Ascending aorta (tissue), 2 donors: ENCODE data around the gene FGGY. TPM values are rescaled to one million over a fixed set of nuclear protein-coding genes. Genes with fewer than 3 reads are reported as not detected.

Experiments used
- DNase-seq, 2 donors: peaks; one replicate each; pipeline ENCODE4 v3.0.0-alpha.2; 2019; ENCODE audit warnings: low spot score in 2 of 2
- H3K27ac ChIP-seq, 2 donors: fragments of 200-600 bp; sonication (generic); one replicate each; pipeline ENCODE4 v1.5.1; 2016 to 2017; ENCODE audit warnings: mild to moderate bottlenecking in 1 of 2
- H3K27me3 ChIP-seq: fragments of 200-600 bp; sonication (generic); one replicate; pipeline ENCODE4 v1.5.1; 2017
- H3K36me3 ChIP-seq, 2 donors: fragments of 200-600 bp; sonication (generic); one replicate each; pipeline ENCODE4 v1.5.1; 2016
- H3K4me1 ChIP-seq, 2 donors: fragments of 200-600 bp; sonication (generic); one replicate each; pipeline ENCODE4 v1.5.1; 2016 to 2017; ENCODE audit warnings: mild to moderate bottlenecking in 1 of 2
- H3K4me3 ChIP-seq, 2 donors: fragments of 200-600 bp; sonication (generic); one replicate each; pipeline ENCODE4 v1.5.1; 2016 to 2017; ENCODE audit warnings: mild to moderate bottlenecking in 1 of 2
- H3K9me3 ChIP-seq, 2 donors: fragments of 200-600 bp; sonication (generic); one replicate each; pipeline ENCODE4 v1.5.1; 2016
- CTCF ChIP-seq, 3 experiments: fragments of 200-600 bp in 2 of 3; fragments of 450-650 bp in 1 of 3; sonication (generic) in 2 of 3; IDR thresholded peaks; one replicate each; pipeline ENCODE4 v1.5.1; 2016 to 2019; ENCODE audit warnings: antibody characterized with exemption in 3 of 3, mild to moderate bottlenecking in 1 of 3, moderate library complexity in 1 of 3
- intact Hi-C: fragments of 100-400 bp; cut with DNase I; formaldehyde crosslinking; loops from one replicate; pipeline ENCODE4 v1.15.1; 2023
- total RNA-seq: library from RNA; depleted of rRNA; stranded (reverse); fragments of >200 nt; gene quantifications from one replicate; pipeline ENCODE4 v1.1.0, GENCODE V29; 2016

The FGGY gene
- total RNA-seq, 1 donor from 2014 or later, result 7.0 TPM

DNA sequence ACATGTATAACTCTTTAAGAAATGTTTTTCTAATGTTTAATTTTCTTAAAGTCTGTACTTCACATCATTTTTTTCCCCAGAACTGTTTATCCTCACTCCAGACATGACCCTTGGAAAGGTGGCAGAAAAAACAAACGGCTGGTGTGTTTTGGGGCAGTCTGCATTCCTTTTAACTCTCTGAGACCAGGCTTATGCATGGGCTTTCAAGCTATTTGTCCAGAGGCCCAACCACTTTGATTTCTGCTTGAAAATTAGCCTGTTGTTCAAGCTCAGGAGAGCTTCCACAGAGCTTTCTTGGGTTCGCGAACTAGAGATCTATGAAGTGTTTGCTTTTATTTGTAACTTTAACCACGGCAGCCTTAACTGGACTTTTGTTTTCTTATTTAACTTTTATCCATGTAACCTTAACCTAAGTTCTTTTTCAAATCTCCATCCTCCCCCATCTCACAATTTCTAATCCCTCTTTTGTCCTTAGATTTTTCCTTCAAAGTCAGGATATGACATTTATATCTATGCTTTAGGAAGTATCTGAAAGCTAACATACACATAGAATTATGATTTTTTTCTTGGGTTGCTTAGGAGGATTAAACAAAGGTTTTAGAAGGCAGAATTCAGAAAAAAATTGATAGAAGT is 111.8 kb downstream of the FGGY start:
- Histone ChIP-seq H3K36me3 (no peaks in the 10 kb centered on the region), H3K27ac (peak overlapping the region; percentile 70 to 72), H3K9me3 (no peaks in the 10 kb centered on the region), H3K27me3 (no peaks in the 10 kb centered on the region), H3K4me3 (no peak overlapping the region), H3K4me1 (peaks cover 6 to 26% of the 10 kb centered on the region in 2 donors)
- TF ChIP-seq CTCF (IDR thresholded peaks at IDR 0.05), result no peak
- DNase-seq, result no peak
- intact Hi-C loops, result no loop called here

DNA sequence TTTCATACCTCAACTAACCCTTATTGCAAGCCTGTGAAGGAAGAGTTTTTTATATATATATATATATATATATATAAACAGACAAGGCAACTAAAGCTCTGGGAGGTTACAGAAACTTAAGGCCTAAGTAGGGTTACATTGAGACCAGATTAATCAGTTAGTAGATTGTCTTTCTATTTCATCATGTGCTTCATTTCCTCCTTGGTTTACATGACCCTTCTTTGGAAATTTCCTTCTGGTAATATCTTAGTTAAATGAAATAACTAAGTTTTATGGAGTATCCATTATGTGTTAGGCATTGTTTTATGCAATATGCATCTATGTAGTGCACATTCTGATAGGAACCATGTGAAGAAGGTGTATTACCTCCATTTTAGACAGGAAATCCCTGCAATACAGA is 112.7 kb downstream of the FGGY start:
- Histone ChIP-seq H3K27ac (peak overlapping the region; percentile 70 to 72), H3K4me3 (no peak overlapping the region), H3K9me3 (no peaks in the 10 kb centered on the region), H3K4me1 (peaks cover 6 to 26% of the 10 kb centered on the region in 2 donors), H3K36me3 (no peaks in the 10 kb centered on the region), H3K27me3 (no peaks in the 10 kb centered on the region)
- intact Hi-C loops, result no loop called here
- DNase-seq, result no peak
- TF ChIP-seq CTCF (IDR thresholded peaks at IDR 0.05), result no peak

GRCh38 chr1:59409986-59410385 is 113.1 kb downstream of the FGGY start:
- Histone ChIP-seq H3K9me3 (no peaks in the 10 kb centered on the region), H3K4me3 (no peak overlapping the region), H3K27ac (peak overlapping the region; percentile 70 to 72), H3K36me3 (no peaks in the 10 kb centered on the region), H3K27me3 (no peaks in the 10 kb centered on the region), H3K4me1 (peaks cover 6 to 26% of the 10 kb centered on the region in 2 donors)
- intact Hi-C loops, result no loop called here
- DNase-seq, result no peak
- TF ChIP-seq CTCF (IDR thresholded peaks at IDR 0.05), result no peak

DNA sequence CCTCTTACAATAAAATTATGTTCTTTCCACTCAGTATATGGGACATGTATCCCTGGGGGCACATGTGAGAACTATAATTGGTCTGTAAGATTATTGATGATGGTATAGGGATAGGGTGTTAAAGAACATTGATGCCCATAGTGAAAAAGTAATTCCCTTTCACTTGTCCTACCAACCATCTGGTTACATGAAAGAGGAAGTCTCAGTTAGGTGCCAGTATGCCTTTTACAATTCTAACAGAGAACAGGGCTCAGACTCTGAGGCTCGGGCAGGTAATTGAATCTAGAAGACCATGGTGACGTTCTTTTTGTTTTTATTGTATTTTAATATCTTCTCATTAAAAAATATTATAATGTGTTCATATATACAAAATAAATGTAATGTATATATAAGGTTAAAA is 113.6 kb downstream of the FGGY start:
- peaks cover 6 to 26% of the 10 kb centered on the region in 2 donors for H3K4me1 ChIP-seq
- no peak for DNase-seq
- intact Hi-C loops, result no loop called here
- no peak overlapping the region for H3K4me3 ChIP-seq
- no peaks in the 10 kb centered on the region for H3K9me3 ChIP-seq
- no peak for TF ChIP-seq CTCF (IDR thresholded peaks at IDR 0.05)
- no peaks in the 10 kb centered on the region for H3K36me3 ChIP-seq
- H3K27me3 ChIP-seq, result no peaks in the 10 kb centered on the region
- H3K27ac ChIP-seq, result no peak overlapping the region

DNA sequence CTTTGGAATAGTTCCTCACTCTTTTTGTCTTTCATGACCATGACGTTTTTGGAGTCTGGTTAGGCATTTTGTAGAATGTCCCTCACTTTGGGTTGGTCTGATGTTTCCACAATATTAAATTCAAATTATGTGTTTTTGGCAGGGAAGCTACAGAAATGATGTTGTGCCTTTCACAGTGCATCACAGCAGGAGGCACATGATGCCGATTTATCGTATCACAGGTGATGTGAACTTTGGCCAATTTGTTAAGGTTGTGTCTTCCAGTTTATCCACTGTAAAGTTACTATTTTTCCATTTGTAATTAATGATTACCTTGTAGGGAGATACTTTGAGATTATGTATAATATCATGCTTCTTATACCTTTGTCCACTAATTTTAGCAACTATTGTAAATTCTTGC is 114.3 kb downstream of the FGGY start:
- no peaks in the 10 kb centered on the region for H3K9me3 ChIP-seq
- no peak for DNase-seq
- no peak overlapping the region for H3K27ac ChIP-seq
- no peak for TF ChIP-seq CTCF (IDR thresholded peaks at IDR 0.05)
- H3K4me3 ChIP-seq, result no peak overlapping the region
- peaks cover 6 to 26% of the 10 kb centered on the region in 2 donors for H3K4me1 ChIP-seq
- no peaks in the 10 kb centered on the region for H3K36me3 ChIP-seq
- no peaks in the 10 kb centered on the region for H3K27me3 ChIP-seq
- intact Hi-C loops, result no loop called here
